ENCODE data around the gene ZBTB48. TPM values are rescaled to one million over a fixed set of nuclear protein-coding genes. Genes with fewer than 3 reads are reported as not detected.

ZBTB48 gene
- total RNA-seq, 1 donor from 2014 or later = 106 TPM

- no peak for TF ChIP-seq CTCF (IDR thresholded peaks at IDR 0.05)
- peaks cover 46 to 54% of the 10 kb centered on the region in 2 donors for H3K36me3 ChIP-seq
- intact Hi-C loops (cut with DNase I) = loop anchor here (1.0 to 10.0 kb wide), 4 partner anchors 12 to 80 kb away; partner anchors contain the start of genes DNAJC11 and PHF13
- no peaks in the 10 kb centered on the region for H3K9me3 ChIP-seq
- peak within 1 kb of the TSS; percentile 87 to 88 for H3K4me3 ChIP-seq
- peak within 1 kb of the TSS; percentile 80 to 92 for H3K27ac ChIP-seq
- H3K27me3 ChIP-seq = no peaks in the 10 kb centered on the region
- peaks cover 4 to 14% of the 10 kb centered on the region in 2 donors for H3K4me1 ChIP-seq
- peak; percentile 37 to 91 for DNase-seq (ENCODE audit: low spot score in 2 of 2)
These were observed 45.2 kb downstream of the ZBTB48 start, which contains the start of gene THAP3 for GRCh38 chr1:6624710-6625583. THAP3 (plus strand) TSS chr1:6624868; CDS start chr1:6625219, 351 bp downstream.

- peaks cover 4 to 14% of the 10 kb centered on the region in 2 donors for H3K4me1 ChIP-seq
- H3K36me3 ChIP-seq = peaks cover 41 to 54% of the 10 kb centered on the region in 2 donors
- no peak for DNase-seq (ENCODE audit: low spot score in 2 of 2)
- intact Hi-C loops (cut with DNase I) = loop anchor here (1.0 to 10.0 kb wide), 4 partner anchors 12 to 79 kb away; partner anchors contain the start of genes DNAJC11 and PHF13
- H3K27ac ChIP-seq = peak overlapping the region; percentile 80 to 92
- peak overlapping the region; percentile 87 to 88 for H3K4me3 ChIP-seq
- TF ChIP-seq CTCF (IDR thresholded peaks at IDR 0.05) = no peak
- no peaks in the 10 kb centered on the region for H3K9me3 ChIP-seq
- no peaks in the 10 kb centered on the region for H3K27me3 ChIP-seq
These were observed 45.9 kb downstream of the ZBTB48 start for GRCh38 chr1:6625584-6626149.

GRCh38 chr1:6627031-6627430 lies 47.2 kb downstream of the ZBTB48 start:
- intact Hi-C loops (cut with DNase I) = loop anchor here (10.0 kb wide), 1 partner anchor 78 kb away; the partner anchor contains the start of gene DNAJC11
- H3K27me3 ChIP-seq = no peaks in the 10 kb centered on the region

GRCh38 chr1:6627841-6628545 lies 48.2 kb downstream of the ZBTB48 start:
- TF ChIP-seq CTCF (IDR thresholded peaks at IDR 0.05) = no peak
- H3K27me3 ChIP-seq = no peaks in the 10 kb centered on the region
- intact Hi-C loops (cut with DNase I) = loop anchor here (10.0 kb wide), 1 partner anchor 77 kb away; the partner anchor contains the start of gene DNAJC11

More at GRCh38 chr1:6627031-6627430, 47.2 kb downstream of the ZBTB48 start:
- H3K9me3 ChIP-seq = no peaks in the 10 kb centered on the region
- peak overlapping the region in 1 of 2 donors; percentile 88 for H3K4me3 ChIP-seq
- no peak for DNase-seq (ENCODE audit: low spot score in 2 of 2)
- TF ChIP-seq CTCF (IDR thresholded peaks at IDR 0.05) = no peak
- no peak overlapping the region for H3K27ac ChIP-seq
- H3K4me1 ChIP-seq = peaks cover 4 to 14% of the 10 kb centered on the region in 2 donors
- H3K36me3 ChIP-seq = peaks cover 39 to 49% of the 10 kb centered on the region in 2 donors

GRCh38 chr1:6628971-6629479 lies 49.2 kb downstream of the ZBTB48 start:
- TF ChIP-seq CTCF (IDR thresholded peaks at IDR 0.05) = no peak
- H3K4me1 ChIP-seq = peaks cover 4 to 14% of the 10 kb centered on the region in 2 donors
- DNase-seq (ENCODE audit: low spot score in 2 of 2) = no peak
- H3K9me3 ChIP-seq = no peaks in the 10 kb centered on the region
- intact Hi-C loops (cut with DNase I) = loop anchor here (10.0 kb wide), 1 partner anchor 76 kb away; the partner anchor contains the start of gene DNAJC11
- no peaks in the 10 kb centered on the region for H3K27me3 ChIP-seq
- no peak overlapping the region for H3K27ac ChIP-seq
- no peak overlapping the region for H3K4me3 ChIP-seq
- peaks cover 52 to 53% of the 10 kb centered on the region in 2 donors for H3K36me3 ChIP-seq

More at GRCh38 chr1:6627841-6628545, 48.2 kb downstream of the ZBTB48 start:
- Histone ChIP-seq H3K4me3 (no peak overlapping the region), H3K4me1 (peaks cover 4 to 14% of the 10 kb centered on the region in 2 donors), H3K9me3 (no peaks in the 10 kb centered on the region), H3K27ac (no peak overlapping the region), H3K36me3 (peaks cover 43 to 49% of the 10 kb centered on the region in 2 donors)
- DNase-seq (ENCODE audit: low spot score in 2 of 2) = no peak

Measured in ascending aorta (tissue), 2 donors.